NCI-H345 (cell line): ENCODE results near the gene CYP19A1.

Experiments used
- DNase-seq: peaks from one replicate; lab custom pipeline; 2025; lab: John Stamatoyannopoulos, UW

The CYP19A1 gene

GRCh38 chr15:51323749-51324148, 14.6 kb downstream of the CYP19A1 start:
- no peak for DNase-seq

GRCh38 chr15:51322621-51323296, 15.6 kb downstream of the CYP19A1 start:
- no peak for DNase-seq

GRCh38 chr15:51321316-51321715, 17.1 kb downstream of the CYP19A1 start:
- DNase-seq = no peak

DNA sequence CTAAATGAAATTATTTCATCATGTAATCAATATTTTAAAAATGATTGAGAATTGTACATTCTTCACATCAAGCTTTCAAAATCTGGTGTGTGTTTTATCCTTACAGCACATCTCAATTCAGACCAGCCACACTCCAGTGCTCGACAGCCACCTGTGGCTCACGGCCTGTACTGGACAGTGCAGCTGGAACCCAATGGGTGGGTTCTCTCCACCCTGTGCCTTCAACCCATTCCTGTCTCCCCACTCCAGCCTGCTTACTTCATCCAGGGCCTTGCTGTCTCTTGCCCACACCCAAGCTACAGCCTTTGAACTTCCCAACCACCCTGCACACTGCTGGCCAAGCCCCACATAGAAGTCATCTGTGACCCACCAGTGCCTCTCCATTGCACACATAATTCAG, 17.6 kb downstream of the CYP19A1 start:
- DNase-seq = no peak

- no peak for DNase-seq
Observed at GRCh38 chr15:51319539-51319938, 18.9 kb downstream of the CYP19A1 start.

- DNase-seq = no peak
Observed at GRCh38 chr15:51318382-51319150, 19.8 kb downstream of the CYP19A1 start.

DNA sequence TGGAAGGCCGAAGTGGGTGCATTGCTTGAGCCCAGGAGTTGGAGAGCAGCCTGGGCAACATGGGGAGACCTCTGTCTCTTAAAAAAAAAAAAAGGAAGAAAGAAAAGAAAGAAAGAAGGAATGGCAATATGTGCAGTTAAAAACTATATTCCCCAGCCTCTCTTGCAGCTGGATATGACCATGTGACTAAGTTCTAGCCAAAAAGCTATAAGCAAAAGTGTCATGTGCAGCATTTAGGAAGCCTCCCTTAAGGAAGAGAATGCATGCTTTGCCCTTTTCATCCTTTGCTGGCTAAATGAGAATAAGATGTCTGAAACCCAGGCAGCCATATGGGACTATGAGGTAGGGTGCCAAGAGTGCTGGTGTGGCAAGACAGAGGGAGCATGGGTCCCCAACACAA, 21.8 kb downstream of the CYP19A1 start:
- DNase-seq = no peak

GRCh38 chr15:51315726-51316125, 22.7 kb downstream of the CYP19A1 start:
- no peak for DNase-seq

DNA sequence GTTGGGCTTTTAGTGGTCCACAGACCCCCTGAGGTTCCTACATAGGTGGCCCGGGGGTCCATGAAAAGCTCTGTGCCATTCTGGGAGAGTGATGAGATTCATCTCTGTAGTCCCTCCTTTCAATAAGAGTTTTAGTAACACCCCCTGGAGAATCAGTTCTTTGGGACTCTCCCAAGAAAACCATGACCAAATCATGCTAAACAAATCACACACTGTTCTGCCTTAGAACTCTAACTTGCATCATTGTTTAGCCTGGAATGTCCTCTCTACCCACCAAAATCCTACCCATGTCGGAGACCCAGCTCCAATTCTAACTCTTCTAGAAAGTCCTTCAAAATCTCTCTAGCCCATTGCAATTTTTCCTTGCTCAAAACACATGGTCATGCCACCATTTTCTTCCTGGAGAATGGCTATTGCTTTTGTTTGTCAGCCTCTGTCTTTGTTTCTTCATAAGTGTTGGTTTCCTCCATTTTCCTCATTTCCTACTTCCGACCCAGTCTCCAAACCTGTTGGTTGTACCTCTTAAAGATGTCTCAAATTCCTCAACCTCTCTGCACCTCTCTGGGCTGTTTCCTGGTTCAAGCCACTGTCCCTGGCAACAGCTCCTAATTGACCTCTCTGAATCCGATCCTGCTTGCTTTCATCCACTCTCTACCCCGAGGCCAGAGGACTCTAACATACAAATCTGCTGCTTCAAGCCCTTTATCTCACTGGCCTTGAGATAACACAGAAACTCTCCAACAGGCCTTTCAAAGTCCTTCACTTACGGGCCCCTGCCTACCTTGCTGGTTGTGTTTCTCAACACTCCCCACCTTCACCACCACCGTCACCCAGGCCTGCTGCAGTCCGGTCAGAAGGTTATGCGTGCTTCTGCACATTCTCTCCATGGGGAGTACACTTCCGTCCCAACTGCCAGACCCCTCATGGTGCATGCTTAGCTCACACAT, 23.7 kb downstream of the CYP19A1 start:
- no peak for DNase-seq

- DNase-seq = no peak
Observed at GRCh38 chr15:51313644-51314280, 24.6 kb downstream of the CYP19A1 start.

GRCh38 chr15:51313074-51313393, 25.4 kb downstream of the CYP19A1 start:
- no peak for DNase-seq

DNA sequence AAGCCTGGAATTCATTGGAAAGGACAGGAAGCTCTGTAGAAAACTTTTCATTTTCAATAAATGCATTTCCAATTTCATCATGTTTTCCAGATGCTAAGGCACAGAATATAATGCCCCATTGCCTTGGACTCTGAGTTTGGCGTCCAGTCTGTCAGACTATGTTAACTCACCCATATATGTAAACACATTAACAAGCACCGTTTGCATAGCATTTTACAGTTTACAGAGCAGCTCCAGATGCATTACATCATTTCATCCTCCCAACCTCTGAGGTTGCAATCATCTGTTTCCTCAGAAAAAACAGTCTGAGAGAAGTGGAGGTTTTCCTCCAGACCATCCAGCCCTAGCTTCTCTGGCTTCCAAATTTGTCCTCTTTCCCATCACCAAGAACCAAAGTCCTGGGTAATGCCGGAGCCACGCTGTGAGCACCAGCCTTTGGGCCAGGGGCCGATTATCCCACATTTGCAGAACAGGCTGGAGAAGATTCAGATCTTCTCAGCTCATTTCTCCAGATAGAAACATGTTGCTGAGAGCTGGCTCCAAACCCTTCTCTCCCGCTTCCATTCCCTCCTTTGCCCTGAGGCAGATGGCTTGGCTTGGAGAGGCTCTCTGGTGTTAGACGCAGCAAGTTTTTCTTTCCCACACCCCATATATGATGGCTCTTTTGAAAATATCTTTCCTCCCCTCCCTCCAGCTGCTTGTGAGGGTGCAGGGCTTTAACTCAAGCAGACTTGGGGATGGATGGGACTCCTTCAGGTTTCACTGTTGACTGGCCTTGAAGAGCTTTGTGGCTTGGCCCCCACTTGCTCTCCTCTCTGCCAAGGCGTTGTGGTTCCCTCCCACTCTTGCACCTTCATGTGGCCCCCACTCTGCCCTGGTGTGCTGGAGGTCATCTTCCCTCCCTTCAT, 26.0 kb downstream of the CYP19A1 start:
- no peak for DNase-seq

DNA sequence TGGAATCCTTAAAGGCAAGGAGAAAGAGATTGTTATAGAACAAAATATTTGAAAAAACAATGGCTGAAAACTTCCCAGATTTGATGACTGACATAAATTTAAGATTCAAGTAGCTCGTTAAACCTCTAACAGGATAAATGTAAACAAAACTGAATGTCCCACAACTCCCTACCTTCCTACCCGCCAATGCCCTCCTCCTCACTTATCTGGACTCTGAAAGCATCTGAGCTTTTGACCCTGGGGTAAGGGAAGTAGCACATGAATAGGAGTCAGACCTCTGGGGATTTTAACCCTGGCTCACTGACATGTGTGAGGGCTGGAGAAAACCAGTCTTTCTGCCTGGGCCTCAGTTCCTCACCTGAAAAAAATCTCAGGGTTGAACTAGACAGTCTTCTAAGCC, 26.9 kb downstream of the CYP19A1 start:
- no peak for DNase-seq

DNA sequence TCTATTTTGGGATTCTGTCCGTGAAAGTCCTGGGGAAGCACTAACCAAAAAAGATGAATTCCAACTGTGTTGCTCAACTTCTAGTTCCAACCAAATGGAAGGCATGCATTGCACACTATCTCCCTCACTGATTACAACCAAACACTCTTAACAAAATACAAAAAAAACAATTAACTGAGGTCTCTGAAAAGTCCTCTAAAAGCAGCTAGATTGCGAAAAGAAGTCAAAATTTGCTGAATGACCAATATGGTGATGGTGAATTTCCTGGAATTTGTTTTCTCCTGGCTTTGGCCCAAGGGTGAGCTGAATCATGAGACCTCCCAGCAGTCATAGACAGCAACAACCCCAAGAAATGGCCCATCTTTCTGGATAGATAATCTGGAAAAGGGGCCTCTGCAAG, 28.3 kb downstream of the CYP19A1 start:
- no peak for DNase-seq

- DNase-seq = no peak
Observed at GRCh38 chr15:51307811-51308210, 30.6 kb downstream of the CYP19A1 start.

- no peak for DNase-seq
Observed at GRCh38 chr15:51307325-51307724, 31.1 kb downstream of the CYP19A1 start.

DNA sequence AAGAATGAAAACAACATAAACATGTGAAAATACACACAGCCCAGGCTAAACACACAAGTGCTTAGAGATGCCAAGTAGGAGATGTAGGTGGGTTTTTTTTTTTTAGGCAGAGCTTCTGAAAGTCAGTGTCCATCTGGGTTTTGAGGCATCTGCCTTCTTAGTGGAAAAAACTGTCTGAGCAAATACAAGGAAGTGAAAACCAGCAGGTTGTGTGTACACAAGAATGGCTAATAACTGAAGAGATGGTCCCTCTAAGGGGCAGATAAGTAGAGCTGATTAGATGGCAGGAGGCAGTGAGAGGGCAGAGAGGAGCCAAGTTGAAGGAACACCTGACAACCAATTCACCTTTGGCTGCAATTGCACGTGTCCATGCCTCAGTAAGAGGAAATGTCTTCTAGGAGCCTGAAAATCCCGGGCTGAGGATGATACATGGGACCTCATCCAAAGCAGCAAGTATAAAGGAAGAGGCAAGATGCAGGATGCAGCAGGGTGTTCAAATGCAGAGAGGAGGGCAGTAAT, 34.9 kb downstream of the CYP19A1 start:
- no peak for DNase-seq

DNA sequence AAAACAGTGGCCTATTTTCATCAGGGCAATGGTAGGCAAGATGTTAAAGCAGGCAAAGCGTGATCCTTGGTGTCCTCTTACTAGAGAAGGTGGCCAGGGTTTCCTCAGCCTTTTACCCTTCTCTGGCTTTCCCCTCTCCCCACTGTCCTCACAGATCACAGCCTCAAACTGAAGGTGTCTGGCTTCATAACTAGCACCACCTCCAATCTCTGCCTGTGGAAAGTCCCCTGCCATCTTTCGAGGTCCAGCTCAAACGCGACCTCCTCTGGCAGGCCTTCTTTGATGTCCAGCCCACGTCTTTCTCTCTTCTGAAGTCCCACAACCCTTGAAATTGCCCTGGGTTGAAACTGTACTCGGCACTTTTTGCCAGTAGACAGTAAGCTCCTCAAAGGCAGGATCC, 35.9 kb downstream of the CYP19A1 start:
- no peak for DNase-seq

DNA sequence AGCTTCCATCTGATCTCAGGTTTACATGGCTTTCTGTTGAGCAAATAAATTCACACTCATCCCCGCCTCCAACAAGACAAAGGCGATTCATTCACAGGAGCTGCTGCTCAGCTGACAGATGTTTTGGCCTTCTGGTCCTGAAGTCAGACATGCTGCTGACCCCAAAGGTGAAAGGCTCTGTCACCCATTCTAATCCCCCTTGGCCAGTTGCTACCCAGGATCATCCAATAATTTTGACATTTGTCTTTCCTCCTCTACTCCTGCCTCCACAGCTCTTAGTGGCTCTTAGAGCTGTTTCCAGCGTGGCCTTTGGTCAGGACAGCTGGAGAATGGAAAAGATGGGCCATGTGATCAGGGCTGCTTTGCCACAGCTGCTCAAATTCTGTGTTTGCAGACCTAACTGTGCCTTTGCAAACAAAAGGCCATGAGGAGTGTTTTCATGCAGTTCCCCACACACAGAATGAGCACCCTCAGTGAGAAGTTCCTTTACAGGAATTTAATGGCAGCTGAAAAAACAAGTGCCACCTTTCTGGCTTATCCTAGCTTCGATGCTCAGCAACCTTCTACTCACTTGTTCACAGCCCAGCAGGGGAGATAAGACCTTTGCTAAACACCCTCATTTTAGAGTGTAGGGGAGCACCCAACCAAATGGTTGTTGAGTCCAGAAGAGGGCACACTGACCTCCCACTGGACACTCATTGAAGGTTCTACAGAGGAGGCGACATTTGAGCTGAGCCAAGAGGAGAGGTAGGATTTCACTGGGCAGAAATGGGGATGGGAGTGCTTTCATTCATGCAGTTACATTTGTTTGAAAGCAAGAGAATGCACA, 39.0 kb downstream of the CYP19A1 start:
- peak; percentile 81 for DNase-seq

- no peak for DNase-seq
Observed at GRCh38 chr15:51298620-51299019, 39.8 kb downstream of the CYP19A1 start.
